ENCODE results near the gene GLS.

DNA sequence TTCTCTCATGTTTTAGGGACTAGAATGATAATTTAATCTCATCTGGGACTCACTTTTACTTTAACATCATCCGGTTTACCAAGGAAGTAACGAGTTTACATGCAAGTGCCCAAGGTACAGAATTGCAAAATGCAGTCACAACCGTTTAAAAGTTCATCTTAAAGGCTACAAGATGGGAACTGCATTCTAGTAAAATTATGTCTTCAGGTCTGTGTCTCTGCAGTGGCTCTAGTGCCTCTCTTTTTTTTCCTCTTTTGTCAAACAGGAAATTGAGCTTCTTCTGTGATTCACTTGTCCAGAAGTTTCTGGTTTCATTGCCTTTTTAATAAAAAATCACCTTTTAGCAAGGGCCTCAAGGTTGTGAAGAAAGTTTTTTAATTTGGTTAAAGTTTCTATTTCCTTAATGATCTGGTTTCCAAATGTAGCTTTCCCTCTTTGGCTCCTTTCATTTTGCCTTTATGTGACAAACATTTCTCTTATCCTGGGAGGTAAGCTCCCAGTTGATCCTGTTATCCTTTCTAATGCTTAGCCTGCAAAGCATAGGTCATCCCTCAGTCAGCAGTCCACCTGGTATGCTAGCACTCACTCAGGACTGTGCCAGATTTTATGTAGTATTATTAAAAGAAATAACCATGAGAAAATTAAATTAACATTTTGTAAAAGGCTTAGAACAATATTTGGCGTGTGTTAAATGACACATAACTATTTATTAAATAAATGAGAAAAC lies 2.4 kb downstream of the GLS start:
- TF ChIP-seq, protein P1, sequence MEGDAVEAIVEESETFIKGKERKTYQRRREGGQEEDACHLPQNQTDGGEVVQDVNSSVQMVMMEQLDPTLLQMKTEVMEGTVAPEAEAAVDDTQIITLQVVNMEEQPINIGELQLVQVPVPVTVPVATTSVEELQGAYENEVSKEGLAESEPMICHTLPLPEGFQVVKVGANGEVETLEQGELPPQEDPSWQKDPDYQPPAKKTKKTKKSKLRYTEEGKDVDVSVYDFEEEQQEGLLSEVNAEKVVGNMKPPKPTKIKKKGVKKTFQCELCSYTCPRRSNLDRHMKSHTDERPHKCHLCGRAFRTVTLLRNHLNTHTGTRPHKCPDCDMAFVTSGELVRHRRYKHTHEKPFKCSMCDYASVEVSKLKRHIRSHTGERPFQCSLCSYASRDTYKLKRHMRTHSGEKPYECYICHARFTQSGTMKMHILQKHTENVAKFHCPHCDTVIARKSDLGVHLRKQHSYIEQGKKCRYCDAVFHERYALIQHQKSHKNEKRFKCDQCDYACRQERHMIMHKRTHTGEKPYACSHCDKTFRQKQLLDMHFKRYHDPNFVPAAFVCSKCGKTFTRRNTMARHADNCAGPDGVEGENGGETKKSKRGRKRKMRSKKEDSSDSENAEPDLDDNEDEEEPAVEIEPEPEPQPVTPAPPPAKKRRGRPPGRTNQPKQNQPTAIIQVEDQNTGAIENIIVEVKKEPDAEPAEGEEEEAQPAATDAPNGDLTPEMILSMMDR (conservative IDR thresholded peaks at IDR 0.05; ENCODE audit: low read length), result no peak
- TF ChIP-seq EZH2phosphoT487 (IDR thresholded peaks at IDR 0.05; ENCODE audit: borderline replicate concordance), result no peak

All from Loucy (cell line).